ENCODE results near the gene TAF6. TPM values are rescaled to one million over a fixed set of nuclear protein-coding genes. Genes with fewer than 3 reads are reported as not detected.

The TAF6 gene
- total RNA-seq, 3 donors from 2014 or later, result 31.5 to 35.0 (median 34.4) TPM

GRCh38 chr7:100126239-100126930 is 7.2 kb upstream of the TAF6 start:
- no peaks in the 10 kb centered on the region for H3K9me3 ChIP-seq
- no peaks in the 10 kb centered on the region for H3K4me1 ChIP-seq
- no peak for TF ChIP-seq POLR2AphosphoS5 (IDR thresholded peaks at IDR 0.05)
- no peak for TF ChIP-seq POLR2A (IDR thresholded peaks at IDR 0.05)
- TF ChIP-seq, protein P1, sequence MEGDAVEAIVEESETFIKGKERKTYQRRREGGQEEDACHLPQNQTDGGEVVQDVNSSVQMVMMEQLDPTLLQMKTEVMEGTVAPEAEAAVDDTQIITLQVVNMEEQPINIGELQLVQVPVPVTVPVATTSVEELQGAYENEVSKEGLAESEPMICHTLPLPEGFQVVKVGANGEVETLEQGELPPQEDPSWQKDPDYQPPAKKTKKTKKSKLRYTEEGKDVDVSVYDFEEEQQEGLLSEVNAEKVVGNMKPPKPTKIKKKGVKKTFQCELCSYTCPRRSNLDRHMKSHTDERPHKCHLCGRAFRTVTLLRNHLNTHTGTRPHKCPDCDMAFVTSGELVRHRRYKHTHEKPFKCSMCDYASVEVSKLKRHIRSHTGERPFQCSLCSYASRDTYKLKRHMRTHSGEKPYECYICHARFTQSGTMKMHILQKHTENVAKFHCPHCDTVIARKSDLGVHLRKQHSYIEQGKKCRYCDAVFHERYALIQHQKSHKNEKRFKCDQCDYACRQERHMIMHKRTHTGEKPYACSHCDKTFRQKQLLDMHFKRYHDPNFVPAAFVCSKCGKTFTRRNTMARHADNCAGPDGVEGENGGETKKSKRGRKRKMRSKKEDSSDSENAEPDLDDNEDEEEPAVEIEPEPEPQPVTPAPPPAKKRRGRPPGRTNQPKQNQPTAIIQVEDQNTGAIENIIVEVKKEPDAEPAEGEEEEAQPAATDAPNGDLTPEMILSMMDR (IDR thresholded peaks at IDR 0.05), result peak in 2 of 3 donors; percentile 15 to 32
- H3K36me3 ChIP-seq, result no peaks in the 10 kb centered on the region
- intact Hi-C loops (cut with DNase I; ENCODE audit: low total_unique reads), result no loop called here
- peak overlapping the region; percentile 88 to 94 (median 90) for H3K4me3 ChIP-seq
- no peaks in the 10 kb centered on the region for H3K27me3 ChIP-seq
- no peak for DNase-seq (ENCODE audit: low spot score in 2 of 2)
- H3K27ac ChIP-seq, result peak overlapping the region; percentile 98 to 99

DNA sequence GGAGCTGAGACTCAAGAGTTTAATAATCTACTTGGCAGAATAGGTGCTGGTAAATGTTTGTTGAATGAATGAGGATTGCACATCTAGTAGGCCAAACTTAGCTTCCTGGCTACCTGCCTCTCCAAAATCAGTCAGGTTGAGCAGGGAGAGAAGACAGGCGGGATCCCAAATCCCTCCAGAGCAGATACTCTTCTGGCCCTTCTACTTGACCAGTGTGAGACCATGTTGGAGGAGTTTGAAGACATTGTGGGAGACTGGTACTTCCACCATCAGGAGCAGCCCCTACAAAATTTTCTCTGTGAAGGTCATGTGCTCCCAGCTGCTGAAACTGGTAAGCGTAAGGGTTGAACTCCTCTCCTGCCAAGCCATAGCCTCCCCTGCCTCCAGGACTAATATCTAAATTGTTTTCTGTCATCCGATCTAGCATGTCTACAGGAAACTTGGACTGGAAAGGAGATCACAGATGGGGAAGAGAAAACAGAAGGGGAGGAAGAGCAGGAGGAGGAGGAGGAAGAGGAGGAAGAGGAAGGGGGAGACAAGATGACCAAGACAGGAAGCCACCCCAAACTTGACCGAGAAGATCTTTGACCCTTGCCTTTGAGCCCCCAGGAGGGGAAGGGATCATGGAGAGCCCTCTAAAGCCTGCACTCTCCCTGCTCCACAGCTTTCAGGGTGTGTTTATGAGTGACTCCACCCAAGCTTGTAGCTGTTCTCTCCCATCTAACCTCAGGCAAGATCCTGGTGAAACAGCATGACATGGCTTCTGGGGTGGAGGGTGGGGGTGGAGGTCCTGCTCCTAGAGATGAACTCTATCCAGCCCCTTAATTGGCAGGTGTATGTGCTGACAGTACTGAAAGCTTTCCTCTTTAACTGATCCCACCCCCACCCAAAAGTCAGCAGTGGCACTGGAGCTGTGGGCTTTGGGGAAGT is 5.4 kb upstream of the TAF6 start:
- intact Hi-C loops (cut with DNase I; ENCODE audit: low total_unique reads), result no loop called here
- H3K27ac ChIP-seq, result no peak overlapping the region
- H3K4me1 ChIP-seq, result peaks cover 0 to 7% of the 10 kb centered on the region in 2 donors

GRCh38 chr7:100122568-100122967 is 3.4 kb upstream of the TAF6 start:
- Histone ChIP-seq H3K27me3 (no peaks in the 10 kb centered on the region), H3K27ac (peak overlapping the region; percentile 15 to 57), H3K9me3 (no peaks in the 10 kb centered on the region), H3K4me3 (no peak overlapping the region), H3K36me3 (no peaks in the 10 kb centered on the region), H3K4me1 (peaks cover 3 to 7% of the 10 kb centered on the region in 2 donors)
- intact Hi-C loops (cut with DNase I; ENCODE audit: low total_unique reads), result no loop called here
- TF ChIP-seq, protein P1 (IDR thresholded peaks at IDR 0.05), result no peak
- TF ChIP-seq POLR2AphosphoS5 (IDR thresholded peaks at IDR 0.05), result no peak
- no peak for TF ChIP-seq POLR2A (IDR thresholded peaks at IDR 0.05)
- DNase-seq (ENCODE audit: low spot score in 2 of 2), result no peak

More for the DNA sequence above, 5.4 kb upstream of the TAF6 start:
- Histone ChIP-seq H3K4me3 (no peak overlapping the region), H3K36me3 (no peaks in the 10 kb centered on the region), H3K9me3 (no peaks in the 10 kb centered on the region), H3K27me3 (no peaks in the 10 kb centered on the region)
- TF ChIP-seq, protein P1 (IDR thresholded peaks at IDR 0.05), result no peak
- TF ChIP-seq POLR2A (IDR thresholded peaks at IDR 0.05) (no peak), POLR2AphosphoS5 (IDR thresholded peaks at IDR 0.05) (no peak)
- DNase-seq (ENCODE audit: low spot score in 2 of 2), result no peak

GRCh38 chr7:100122067-100122466 is 2.9 kb upstream of the TAF6 start:
- TF ChIP-seq POLR2A (IDR thresholded peaks at IDR 0.05) (no peak), POLR2AphosphoS5 (IDR thresholded peaks at IDR 0.05) (peak in 1 of 3 donors; percentile 9)
- TF ChIP-seq, protein P1 (IDR thresholded peaks at IDR 0.05), result no peak
- Histone ChIP-seq H3K4me1 (peaks cover 3 to 7% of the 10 kb centered on the region in 2 donors), H3K9me3 (no peaks in the 10 kb centered on the region), H3K27me3 (no peaks in the 10 kb centered on the region), H3K27ac (peak overlapping the region; percentile 15 to 57), H3K36me3 (no peaks in the 10 kb centered on the region), H3K4me3 (no peak overlapping the region)
- peak; percentile 57 to 61 for DNase-seq (ENCODE audit: low spot score in 2 of 2)
- intact Hi-C loops (cut with DNase I; ENCODE audit: low total_unique reads), result no loop called here

DNA sequence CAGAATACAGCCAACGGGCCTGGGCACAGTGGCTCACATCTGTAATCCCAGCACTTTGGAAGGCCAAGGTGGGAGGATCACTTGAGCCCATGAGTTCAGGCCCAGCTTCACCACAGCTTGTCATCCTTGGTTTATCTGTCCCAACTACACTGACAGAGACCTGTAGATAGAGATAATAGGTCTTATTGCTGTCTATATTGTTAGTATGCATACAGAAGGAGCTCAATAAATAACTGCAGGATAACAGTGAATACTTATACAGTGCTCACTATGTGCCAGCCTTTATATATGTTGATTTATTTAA is 1.5 kb upstream of the TAF6 start:
- no peak for DNase-seq (ENCODE audit: low spot score in 2 of 2)
- intact Hi-C loops (cut with DNase I; ENCODE audit: low total_unique reads), result no loop called here
- Histone ChIP-seq H3K36me3 (no peaks in the 10 kb centered on the region), H3K27ac (peak overlapping the region in 1 of 2 donors; percentile 80), H3K4me3 (no peak overlapping the region), H3K27me3 (no peaks in the 10 kb centered on the region), H3K4me1 (peaks cover 3 to 7% of the 10 kb centered on the region in 2 donors), H3K9me3 (no peaks in the 10 kb centered on the region)
- TF ChIP-seq, protein P1 (IDR thresholded peaks at IDR 0.05), result no peak
- TF ChIP-seq POLR2A (IDR thresholded peaks at IDR 0.05), result no peak
- no peak for TF ChIP-seq POLR2AphosphoS5 (IDR thresholded peaks at IDR 0.05)

Measured in breast epithelium (tissue), 4 donors.